GM23338 (cell line): ENCODE results near the gene TCN2. TPM values are rescaled to one million over a fixed set of nuclear protein-coding genes. Genes with fewer than 3 reads are reported as not detected.
"Not testable (repeated sequence)": the region's sequence is repeated elsewhere in the genome, so short reads cannot be mapped to it uniquely, and the experiment has no call there.

ENCODE experiments used
- ATAC-seq: fragments of 200-7000 bp; cut with Tn5 transposase; 3 replicates; pipeline ENCODE4 v1.9.1; 2020
- DNase-seq: peaks from one replicate; pipeline ENCODE4 v3.0.0-alpha.2; 2015; ENCODE audit warnings: low spot score
- H2AFZ ChIP-seq: fragments of 200-600 bp; sonication (generic); 2 replicates; pipeline ENCODE4 v1.8.0; 2016; ENCODE audit warnings: antibody characterized with exemption, mild to moderate bottlenecking, moderate library complexity
- H3F3A ChIP-seq: fragments of 200-600 bp; sonication (generic); replicated peaks from 2 replicates; pipeline ENCODE4 v1.8.0; 2017; ENCODE audit warnings: antibody characterized with exemption, mixed run types, low read depth
- H3K27ac ChIP-seq: fragments of 200-600 bp; sonication (generic); 2 replicates; pipeline ENCODE4 v1.6.1; 2016; ENCODE audit warnings: low read depth
- H3K27me3 ChIP-seq: fragments of 200-600 bp; sonication (generic); 2 replicates; pipeline ENCODE4 v1.8.0; 2016; ENCODE audit warnings: mild to moderate bottlenecking, mixed run types, moderate library complexity; ENCODE audit not compliant: insufficient read depth
- H3K36me3 ChIP-seq: fragments of 200-600 bp; sonication (generic); 2 replicates; pipeline ENCODE4 v1.8.0; 2016; ENCODE audit warnings: mild to moderate bottlenecking; ENCODE audit not compliant: insufficient read depth
- H3K4me1 ChIP-seq: fragments of 200-600 bp; sonication (generic); 2 replicates; pipeline ENCODE4 v1.8.0; 2016; ENCODE audit warnings: mild to moderate bottlenecking, moderate library complexity; ENCODE audit not compliant: insufficient read depth
- H3K4me2 ChIP-seq: fragments of 200-600 bp; sonication (generic); 2 replicates; pipeline ENCODE4 v1.7.1; 2017; ENCODE audit warnings: mixed run types
- H3K4me3 ChIP-seq: fragments of 200-600 bp; sonication (generic); 2 replicates; pipeline ENCODE4 v1.6.1; 2016; ENCODE audit warnings: mixed run types
- H3K79me2 ChIP-seq: fragments of 200-600 bp; sonication (generic); replicated peaks from 2 replicates; pipeline ENCODE4 v1.8.0; 2017; ENCODE audit warnings: mild to moderate bottlenecking; ENCODE audit not compliant: insufficient read depth
- H3K9me2 ChIP-seq: fragments of 200-600 bp; sonication (generic); 2 replicates; pipeline ENCODE4 v1.8.0; 2017; ENCODE audit not compliant: insufficient read depth
- H4K20me1 ChIP-seq: fragments of 200-600 bp; sonication (generic); replicated peaks from 2 replicates; pipeline ENCODE4 v1.8.0; 2017; ENCODE audit warnings: mild to moderate bottlenecking; ENCODE audit not compliant: insufficient read depth
- H3K27ac Mint-ChIP-seq: 2 replicates; pipeline ENCODE4 v1.8.0; 2020; ENCODE audit warnings: inconsistent platforms, mild to moderate bottlenecking, moderate library complexity, mixed read lengths
- H3K27me3 Mint-ChIP-seq: 3 replicates; pipeline ENCODE4 v1.8.0; 2022; ENCODE audit warnings: low read depth, mild to moderate bottlenecking, moderate library complexity, mixed read lengths, inconsistent platforms; ENCODE audit not compliant: insufficient read depth, poor library complexity
- H3K36me3 Mint-ChIP-seq: 3 replicates; pipeline ENCODE4 v1.8.0; 2021; ENCODE audit warnings: low read depth, mild to moderate bottlenecking, inconsistent platforms, moderate library complexity, mixed read lengths
- H3K4me1 Mint-ChIP-seq: 3 replicates; pipeline ENCODE4 v1.8.0; 2020; ENCODE audit warnings: mild to moderate bottlenecking, inconsistent platforms, mixed read lengths
- H3K4me3 Mint-ChIP-seq: 3 replicates; pipeline ENCODE4 v1.8.0; 2021; ENCODE audit warnings: moderate library complexity, mild to moderate bottlenecking, inconsistent platforms, mixed read lengths
- H3K9me3 Mint-ChIP-seq: 3 replicates; pipeline ENCODE4 v1.8.0; 2020; ENCODE audit warnings: moderate library complexity, mild to moderate bottlenecking, inconsistent platforms, mixed read lengths
- CREB1 ChIP-seq: fragments of 250-450 bp; sonication (Bioruptor Pico); IDR thresholded peaks from 2 replicates; pipeline ENCODE4 v1.5.0; 2020; ENCODE audit warnings: low read depth, mild to moderate bottlenecking, moderate library complexity
- CTCF ChIP-seq, 2 experiments: fragments of 200-600 bp in 1 of 2; sonication (generic) in 1 of 2; conservative IDR thresholded peaks; 2 replicates each; pipeline versions ENCODE4 v1.5.1 to v1.6.1; 2016 to 2017; ENCODE audit warnings: antibody characterized with exemption in 2 of 2, low read depth in 2 of 2, mild to moderate bottlenecking in 2 of 2, moderate library complexity in 1 of 2
- ETS1 ChIP-seq: IDR thresholded peaks from 2 replicates; pipeline ENCODE4 v1.6.1; 2016; ENCODE audit warnings: antibody characterized with exemption
- NANOG ChIP-seq: IDR thresholded peaks from 2 replicates; pipeline ENCODE4 v1.6.1; 2016; ENCODE audit warnings: antibody characterized with exemption, borderline replicate concordance
- STAT1 ChIP-seq: IDR thresholded peaks from one replicate; pipeline ENCODE4 v1.6.1; 2016; ENCODE audit warnings: antibody characterized with exemption; ENCODE audit not compliant: unreplicated experiment
- polyA plus RNA-seq: library from polyadenylated mRNA; unstranded; fragments of >200 nt; fragmentation: Nextera tagmentation; extraction: Ambion mirVana; gene quantifications from 2 replicates; pipeline ENCODE4 v1.2.1, GENCODE V29; 2016
- total RNA-seq: library from RNA; depleted of rRNA; stranded (reverse); fragments of >200 nt; shearing (Covaris generic); gene quantifications from 2 replicates; pipeline ENCODE4 v1.2.3, GENCODE V29; 2014

TCN2 gene
- total and polyA plus RNA-seq, 2 experiments from 2014 or later, result 12.9 to 38.1 TPM

DNA sequence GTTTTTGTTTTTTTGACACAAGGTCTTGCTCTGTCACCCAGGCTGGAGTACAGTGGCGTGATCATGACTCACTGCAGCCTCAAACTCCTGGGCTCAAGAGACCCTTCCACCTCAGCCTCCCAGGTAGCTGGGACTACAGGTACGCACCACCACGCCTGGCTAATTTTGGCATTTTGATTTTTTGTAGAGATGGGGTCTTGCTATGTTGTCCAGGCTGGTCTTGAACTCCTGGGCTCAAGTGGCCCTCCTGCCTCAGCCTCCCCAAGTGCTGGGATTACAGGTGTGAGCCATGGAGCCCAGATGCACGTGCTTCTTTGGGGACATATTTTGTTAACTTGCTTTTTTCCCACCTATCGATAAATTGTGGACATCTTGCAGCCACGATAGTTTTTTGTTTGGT is 39.7 kb upstream of the TCN2 start:
- H3K36me3 ChIP-seq, ATAC-seq, H3K9me3 Mint-ChIP-seq, H4K20me1 ChIP-seq, DNase-seq, H3K79me2 ChIP-seq, H3K27ac Mint-ChIP-seq, H3K4me3 ChIP-seq, H3F3A ChIP-seq, H3K36me3 Mint-ChIP-seq, H3K9me2 ChIP-seq, H3K4me3 Mint-ChIP-seq, H2AFZ ChIP-seq, H3K27ac ChIP-seq, H3K4me1 ChIP-seq, H3K27me3 ChIP-seq, H3K4me2 ChIP-seq: not testable (repeated sequence)
- H3K4me1 Mint-ChIP-seq, result peaks cover 28% of the 10 kb centered on the region
- peaks cover 12% of the 10 kb centered on the region for H3K27me3 Mint-ChIP-seq

DNA sequence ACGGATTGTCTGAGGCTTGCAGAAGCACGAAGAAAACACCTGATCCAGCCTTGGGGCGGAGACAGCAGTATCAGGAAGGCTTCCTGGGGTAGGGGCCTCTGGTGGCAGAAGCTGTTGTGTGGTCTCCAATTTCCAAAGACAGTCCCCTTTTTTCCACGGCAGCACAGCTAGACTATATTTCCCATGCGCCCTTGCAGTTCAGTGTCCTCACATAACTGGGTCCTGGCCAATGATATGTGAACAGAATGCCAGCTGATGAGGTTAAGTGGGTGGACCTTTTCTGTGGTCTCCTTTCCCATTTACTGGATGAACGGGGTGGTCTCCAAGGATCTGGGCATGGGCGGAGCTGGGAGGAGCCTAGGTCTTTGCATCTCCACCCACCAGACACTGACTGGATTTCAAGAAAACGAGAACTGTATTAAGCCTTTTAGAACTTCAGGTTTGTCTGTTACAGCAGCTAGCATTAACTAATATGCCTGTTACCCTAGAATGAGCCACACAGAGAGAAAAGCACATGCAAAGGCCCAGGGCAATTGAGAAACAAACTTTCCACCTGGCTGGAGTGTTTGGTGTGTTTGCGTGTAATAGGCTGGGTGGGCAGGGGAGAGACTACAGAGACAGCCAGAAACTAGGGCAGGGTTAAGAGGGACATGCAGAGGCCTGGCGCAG is 38.7 kb upstream of the TCN2 start:
- Histone ChIP-seq H3K27me3 (no peaks in the 10 kb centered on the region), H3K4me1 (peaks cover 5% of the 10 kb centered on the region; the same call in 1 of the 2 replicates), H3K4me2 (0 out of 2 replicates have a peak overlapping the region, but pooled peaks have one; percentile 35), H3K27ac (no peak overlapping the region), H3K79me2 (no peaks in the 10 kb centered on the region), H2AFZ (no peak overlapping the region), H4K20me1 (no peaks in the 10 kb centered on the region; the same call in 1 of the 2 replicates), H3K9me2 (no peaks in the 10 kb centered on the region), H3K36me3 (no peaks in the 10 kb centered on the region), H3K4me3 (no peak overlapping the region), H3F3A (no peaks in the 10 kb centered on the region)
- Mint-ChIP-seq H3K36me3 (no peaks in the 10 kb centered on the region), H3K9me3 (no peaks in the 10 kb centered on the region), H3K4me1 (peaks cover 31% of the 10 kb centered on the region), H3K27ac (no peak overlapping the region), H3K4me3 (no peak overlapping the region), H3K27me3 (peaks cover 13% of the 10 kb centered on the region)
- ATAC-seq (peak; percentile 44), DNase-seq (peak; percentile 62)
- TF ChIP-seq CTCF (conservative IDR thresholded peaks at IDR 0.05; ENCODE audit: low read depth in 2 of 2) (0 out of 4 replicates have a peak, but pooled peaks of 1 of the 2 experiments have one; percentile 14), CREB1 (CRISPR knock-in tag) (no peak)

DNA sequence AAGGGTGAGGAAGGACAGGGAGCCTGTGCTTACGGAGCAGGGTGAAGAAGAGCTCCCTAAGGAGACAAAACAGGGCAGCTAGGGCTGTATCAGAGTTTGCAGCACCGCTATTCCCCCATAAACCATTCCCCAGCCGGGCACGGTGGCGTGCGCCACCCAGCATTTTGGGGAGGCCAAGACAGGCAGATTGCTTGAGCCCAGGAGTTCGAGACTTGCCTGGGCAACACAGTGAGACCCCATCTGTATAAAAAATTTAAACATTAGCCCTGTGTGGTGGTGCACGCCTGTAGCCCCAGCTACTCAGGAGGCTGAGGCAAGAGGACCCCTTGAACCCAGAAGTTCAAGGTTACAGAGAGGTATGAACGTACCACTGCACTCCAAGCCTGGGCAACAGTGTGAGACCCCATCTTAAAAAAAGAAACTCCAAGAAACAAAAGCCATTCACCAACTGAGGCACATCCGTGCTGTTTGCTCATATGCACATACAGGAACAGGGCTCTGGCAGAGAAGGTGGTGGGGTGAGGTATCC is 37.2 kb upstream of the TCN2 start:
- no peaks in the 10 kb centered on the region for H3K36me3 Mint-ChIP-seq
- TF ChIP-seq CTCF (conservative IDR thresholded peaks at IDR 0.05; ENCODE audit: low read depth in 2 of 2), result no peak
- no peak for TF ChIP-seq NANOG
- TF ChIP-seq ETS1, result no peak
- TF ChIP-seq STAT1, result no peak
- H3K4me1 Mint-ChIP-seq, result peaks cover 31% of the 10 kb centered on the region
- H3K79me2 ChIP-seq, result no peaks in the 10 kb centered on the region
- no peak overlapping the region for H3K4me3 ChIP-seq
- no peaks in the 10 kb centered on the region for H3K36me3 ChIP-seq
- no peak overlapping the region for H3K4me3 Mint-ChIP-seq
- peaks cover 14% of the 10 kb centered on the region; the same call in 1 of the 2 replicates for H3K4me1 ChIP-seq
- peaks cover 11% of the 10 kb centered on the region for H3K27me3 Mint-ChIP-seq
- H3K4me2 ChIP-seq, result no peak overlapping the region
- H3K27ac Mint-ChIP-seq, result no peak overlapping the region
- H2AFZ ChIP-seq, result no peak overlapping the region
- H3K27me3 ChIP-seq, result no peaks in the 10 kb centered on the region
- no peak overlapping the region for H3K27ac ChIP-seq
- H3F3A ChIP-seq, result no peaks in the 10 kb centered on the region
- H3K9me3 Mint-ChIP-seq, result no peaks in the 10 kb centered on the region
- H4K20me1 ChIP-seq, result no peaks in the 10 kb centered on the region; the same call in 1 of the 2 replicates
- ATAC-seq (no peak), DNase-seq (no peak)
- H3K9me2 ChIP-seq, result no peaks in the 10 kb centered on the region
